GM06990 (cell line): ENCODE results near the gene CAPN14.

Experiments
- DNase-seq: peaks from one replicate; pipeline ENCODE4 v3.0.0-alpha.2; 2011; ENCODE audit not compliant: insufficient read length; ENCODE audit errors: extremely low read depth
- H3K27me3 ChIP-seq: replicated peaks from 2 replicates; pipeline ENCODE4 v1.6.0; 2011; ENCODE audit warnings: low read length; ENCODE audit not compliant: control insufficient read depth, insufficient read depth
- H3K36me3 ChIP-seq: 2 replicates; pipeline ENCODE4 v1.5.1; 2011; ENCODE audit warnings: low read length; ENCODE audit not compliant: control insufficient read depth, insufficient read depth
- H3K4me3 ChIP-seq: replicated peaks from 2 replicates; pipeline ENCODE4 v1.5.1; 2011; ENCODE audit warnings: low read depth, mild to moderate bottlenecking, control low read depth, low read length
- CTCF ChIP-seq: IDR thresholded peaks from 2 replicates; pipeline ENCODE4 v1.5.1; 2011; ENCODE audit warnings: low read length, control low read depth, mild to moderate bottlenecking, inconsistent platforms; ENCODE audit not compliant: insufficient read depth, poor library complexity, severe bottlenecking

The CAPN14 gene

GRCh38 chr2:31247711-31248110 is 30.4 kb upstream of the CAPN14 start:
- TF ChIP-seq CTCF = no peak
- Histone ChIP-seq H3K27me3 (no peaks in the 10 kb centered on the region), H3K36me3 (no peaks in the 10 kb centered on the region), H3K4me3 (no peak overlapping the region)
- DNase-seq = no peak

- TF ChIP-seq CTCF = no peak
- no peaks in the 10 kb centered on the region for H3K36me3 ChIP-seq
- no peaks in the 10 kb centered on the region for H3K27me3 ChIP-seq
- no peak for DNase-seq
- H3K4me3 ChIP-seq = no peak overlapping the region
Observed at GRCh38 chr2:31246184-31246852, 29.0 kb upstream of the CAPN14 start.

- H3K4me3 ChIP-seq = no peak overlapping the region
- no peak for TF ChIP-seq CTCF
- H3K27me3 ChIP-seq = no peaks in the 10 kb centered on the region
- DNase-seq = no peak
- H3K36me3 ChIP-seq = no peaks in the 10 kb centered on the region
Observed at GRCh38 chr2:31244101-31244500, 26.8 kb upstream of the CAPN14 start.

- no peaks in the 10 kb centered on the region for H3K36me3 ChIP-seq
- no peak overlapping the region for H3K4me3 ChIP-seq
- DNase-seq = no peak
- no peaks in the 10 kb centered on the region for H3K27me3 ChIP-seq
- TF ChIP-seq CTCF = no peak
Observed at GRCh38 chr2:31243053-31243452, 25.7 kb upstream of the CAPN14 start.

DNA sequence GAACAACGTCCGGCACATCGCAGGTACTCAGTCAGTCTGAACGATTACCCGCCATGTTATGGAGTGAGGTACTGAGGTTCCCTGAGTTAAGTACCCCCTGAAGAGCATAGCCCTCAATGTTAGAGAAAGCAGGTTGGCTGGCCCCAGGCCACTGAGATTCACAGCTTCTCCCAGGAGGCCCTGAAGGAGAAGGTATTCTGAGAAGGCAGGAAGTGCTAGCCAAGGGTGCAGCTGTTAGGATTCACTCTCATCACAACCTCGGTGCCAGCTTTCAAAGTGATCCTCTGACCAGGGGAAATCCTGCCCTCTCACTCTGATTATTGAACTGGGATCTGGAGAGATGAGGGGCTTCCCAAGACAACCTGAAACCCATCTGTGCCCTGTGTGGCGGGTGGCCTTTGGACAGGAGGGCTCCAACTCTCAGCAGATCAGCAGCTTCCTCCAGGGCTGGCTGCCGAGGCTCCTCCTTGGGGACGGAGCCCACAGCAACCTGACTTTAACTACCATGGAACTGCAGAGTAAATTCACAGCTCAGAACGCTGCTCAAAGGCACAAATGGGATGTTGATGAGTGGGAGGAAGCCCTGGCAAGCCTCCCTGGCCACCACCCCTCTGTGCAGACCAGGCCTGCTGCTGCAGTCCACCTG is 24.4 kb upstream of the CAPN14 start:
- H3K4me3 ChIP-seq = no peak overlapping the region
- no peaks in the 10 kb centered on the region for H3K27me3 ChIP-seq
- TF ChIP-seq CTCF = no peak
- no peaks in the 10 kb centered on the region for H3K36me3 ChIP-seq
- no peak for DNase-seq
